ENCODE data around the gene KPNB1. TPM values are rescaled to one million over a fixed set of nuclear protein-coding genes. Genes with fewer than 3 reads are reported as not detected.

KPNB1 gene
- total and polyA plus RNA-seq, 12 donors = 41.5 to 352 (median 214) TPM

- no peak for TF ChIP-seq CTCF (IDR thresholded peaks at IDR 0.05)
- TF ChIP-seq POLR2A (IDR thresholded peaks at IDR 0.05) = no peak
- DNase-seq = no peak
- H3K4me1 ChIP-seq (replicated peaks in 1 of 2) = peaks cover under 1 to 4% of the 10 kb centered on the region in 2 donors
- intact Hi-C loops (cut with DNase I) = no loop called here
- H3K9me3 ChIP-seq (replicated peaks in 1 of 3) = no peaks in the 10 kb centered on the region
- no peaks in the 10 kb centered on the region for H3K27me3 ChIP-seq
- H3K36me3 ChIP-seq (replicated peaks in 1 of 2) = no peaks in the 10 kb centered on the region
- no peak overlapping the region for H3K4me3 ChIP-seq
- no peak overlapping the region for H3K27ac ChIP-seq
- WGBS, 4 donors = 72 to 95% (median 81%) methylated on average over 2 of the region's 2 CpGs
Observed at GRCh38 chr17:47643116-47643515, 6.6 kb upstream of the KPNB1 start.

- Histone ChIP-seq H3K9me3 (replicated peaks in 1 of 3) (no peaks in the 10 kb centered on the region), H3K36me3 (replicated peaks in 1 of 2) (no peaks in the 10 kb centered on the region), H3K4me3 (no peak overlapping the region), H3K4me1 (replicated peaks in 1 of 2) (peaks cover 9 to 11% of the 10 kb centered on the region in 2 donors), H3K27ac (no peak overlapping the region), H3K27me3 (no peaks in the 10 kb centered on the region)
- 68 to 94% (median 81%) methylated on average over 4 to 5 of the region's 5 CpGs for WGBS, 4 donors
- TF ChIP-seq POLR2A (IDR thresholded peaks at IDR 0.05) (no peak), CTCF (IDR thresholded peaks at IDR 0.05) (no peak)
- intact Hi-C loops (cut with DNase I) = no loop called here
- DNase-seq = peak in 2 of 7 donors; percentile 16 to 31
Observed at GRCh38 chr17:47644324-47644723, 5.4 kb upstream of the KPNB1 start.

GRCh38 chr17:47649972-47650524, 329 bp downstream of the KPNB1 start:
- intact Hi-C loops (cut with DNase I) = no loop called here
- TF ChIP-seq CTCF (IDR thresholded peaks at IDR 0.05) (no peak), POLR2A (IDR thresholded peaks at IDR 0.05) (peak; percentile 43 to 69)
- Histone ChIP-seq H3K9me3 (replicated peaks in 1 of 3) (no peaks in the 10 kb centered on the region), H3K27ac (peak overlapping the region in 4 of 5 donors; percentile 85 to 99 (median 86)), H3K36me3 (replicated peaks in 1 of 2) (peaks cover 0 to 37% of the 10 kb centered on the region in 2 donors), H3K4me3 (peak overlapping the region; percentile 48 to 96 (median 72)), H3K4me1 (replicated peaks in 1 of 2) (peaks cover 17 to 54% of the 10 kb centered on the region in 2 donors), H3K27me3 (no peaks in the 10 kb centered on the region)
- 0 to 1% (median 0%) methylated on average over 4 to 44 of the region's 48 CpGs for WGBS, 4 donors
- peak in 1 of 7 donors; percentile 67 for DNase-seq

- Histone ChIP-seq H3K9me3 (replicated peaks in 1 of 3) (no peaks in the 10 kb centered on the region), H3K4me1 (replicated peaks in 1 of 2) (peaks cover 22 to 62% of the 10 kb centered on the region in 2 donors), H3K27me3 (no peaks in the 10 kb centered on the region), H3K36me3 (replicated peaks in 1 of 2) (peaks cover 0 to 44% of the 10 kb centered on the region in 2 donors), H3K4me3 (peak overlapping the region in 2 of 4 donors; percentile 84 to 96), H3K27ac (peak overlapping the region; percentile 35 to 99 (median 85))
- peak; percentile 95 to 98 (median 97) for DNase-seq
- intact Hi-C loops (cut with DNase I) = no loop called here
- 1 to 2% (median 2%) methylated on average over 8 to 38 of the region's 39 CpGs for WGBS, 4 donors
- no peak for TF ChIP-seq POLR2A (IDR thresholded peaks at IDR 0.05)
- no peak for TF ChIP-seq CTCF (IDR thresholded peaks at IDR 0.05)
Observed at GRCh38 chr17:47650525-47651522, 1.1 kb downstream of the KPNB1 start.
